Measurements from ENCODE around the gene SP3. TPM values are rescaled to one million over a fixed set of nuclear protein-coding genes. Genes with fewer than 3 reads are reported as not detected.

The SP3 gene
- total RNA-seq, 2 experiments from 2014 or later = 115 to 150 TPM

DNA sequence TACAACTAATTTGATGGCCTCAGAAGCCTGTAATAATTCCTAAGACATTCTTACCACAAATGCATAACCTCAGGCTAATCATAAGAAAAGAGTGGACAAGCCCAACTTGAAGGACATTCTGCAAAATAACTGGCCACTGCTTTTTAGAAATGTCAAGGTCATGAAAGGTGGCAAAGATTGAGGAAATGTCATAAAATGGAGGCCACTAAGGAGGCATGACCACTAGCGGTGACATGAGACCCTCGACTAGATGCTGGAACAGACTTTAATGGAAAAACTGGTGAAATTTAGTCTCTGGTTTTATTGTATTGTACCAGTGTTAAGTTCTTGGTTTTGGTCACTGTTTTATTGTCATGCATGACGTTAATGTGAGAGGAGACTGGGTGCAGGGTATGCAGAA, 78.6 kb downstream of the SP3 start:
- BruUV-seq (replicated peaks) = no TSS peak
- Histone ChIP-seq H3K79me2 (ENCODE audit: insufficient read depth, low read depth, low read length) (no peaks in the 10 kb centered on the region), H3K4me2 (ENCODE audit: low read length) (no peak overlapping the region), H3K9me3 (ENCODE audit: low read length) (peaks cover 32% of the 10 kb centered on the region), H3K9me2 (ENCODE audit: insufficient read depth, low read length) (no peaks in the 10 kb centered on the region), H2AFZ (ENCODE audit: low read length) (no peak overlapping the region), H3K36me3 (ENCODE audit: insufficient read depth, low read length) (no peaks in the 10 kb centered on the region; the same call in 1 of the 2 replicates), H3K27ac (ENCODE audit: low read depth, low read length, poor library complexity, severe bottlenecking) (no peak overlapping the region), H4K20me1 (ENCODE audit: insufficient read depth, low read length) (no peaks in the 10 kb centered on the region), H3K4me1 (ENCODE audit: insufficient read depth, low read length, poor library complexity, severe bottlenecking) (peaks cover 30% of the 10 kb centered on the region), H3K4me3 (ENCODE audit: low read depth, low read length, poor library complexity, severe bottlenecking) (no peak overlapping the region)
- no peak for DNase-seq (ENCODE audit: low spot score)
- POLR2A ChIA-PET = interaction anchor here (0.7 to 2.1 kb wide), 3 partner anchors 11 to 529 kb away, joined by 3 to 8 read pairs (median 4); no protein-coding TSS in a partner anchor
- CTCF ChIA-PET (ENCODE audit: unreplicated experiment) = no interaction called here
- intact Hi-C loops (cut with micrococcal nuclease; ENCODE audit: unreplicated experiment) = no loop called here
- TF ChIP-seq CTCF (conservative IDR thresholded peaks at IDR 0.05; ENCODE audit: low read length) = no peak
- TF ChIP-seq EZH2phosphoT487 (IDR thresholded peaks at IDR 0.05; ENCODE audit: borderline replicate concordance, low read depth, low read length) = no peak

DNA sequence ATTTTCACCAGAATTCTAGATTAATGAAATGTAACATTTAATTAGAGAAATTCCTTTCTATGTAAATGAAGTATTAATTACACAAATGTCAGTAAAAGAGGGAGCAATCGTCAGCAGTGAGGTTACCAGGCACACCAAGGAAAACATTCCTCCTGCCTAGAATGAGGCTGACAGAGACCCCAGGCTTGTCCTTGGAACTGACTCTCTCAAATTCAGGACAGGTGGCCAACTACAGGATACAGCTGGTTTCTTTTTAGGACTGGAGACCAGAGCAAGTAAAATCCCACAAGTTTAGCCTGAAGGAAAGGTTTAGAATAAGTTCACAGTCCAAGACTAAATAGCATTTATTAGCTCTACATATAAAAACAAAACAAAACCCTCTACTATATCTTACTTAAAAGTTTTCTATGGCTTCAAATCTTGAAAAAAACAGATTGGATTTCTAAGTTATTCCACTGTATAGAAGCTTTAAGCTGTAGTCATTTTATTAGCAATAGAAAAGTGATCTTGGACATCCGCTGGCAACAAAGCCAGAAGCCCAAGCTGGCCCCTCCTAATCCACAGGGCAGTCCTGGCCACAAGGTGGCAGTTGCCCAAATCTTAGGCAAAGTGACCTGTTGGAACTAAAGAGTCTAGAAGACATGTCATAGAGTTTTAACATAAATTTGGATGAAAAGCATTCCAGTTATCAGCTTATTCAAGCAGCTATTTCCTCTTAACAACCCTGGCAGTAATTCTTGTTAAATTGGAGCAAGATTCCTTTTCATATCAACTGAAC, 81.0 kb downstream of the SP3 start:
- POLR2A ChIA-PET = interaction anchor here (0.7 to 1.7 kb wide), 6 partner anchors 8 to 79 kb away, joined by 3 to 6 read pairs (median 4); no protein-coding TSS in a partner anchor

More for the DNA sequence above, 81.0 kb downstream of the SP3 start:
- H4K20me1 ChIP-seq (ENCODE audit: insufficient read depth, low read length) = no peaks in the 10 kb centered on the region
- CTCF ChIA-PET (ENCODE audit: unreplicated experiment) = interaction anchor here (1.4 kb wide), 1 partner anchor 11 kb away, joined by 4 read pairs; no protein-coding TSS in a partner anchor
- no peak overlapping the region for H3K4me3 ChIP-seq (ENCODE audit: low read depth, low read length, poor library complexity, severe bottlenecking)
- H3K36me3 ChIP-seq (ENCODE audit: insufficient read depth, low read length) = no peaks in the 10 kb centered on the region; the same call in 1 of the 2 replicates
- H2AFZ ChIP-seq (ENCODE audit: low read length) = peak overlapping the region; percentile 53; the same call in 1 of the 2 replicates
- DNase-seq (ENCODE audit: low spot score) = peak; percentile 41
- H3K4me1 ChIP-seq (ENCODE audit: insufficient read depth, low read length, poor library complexity, severe bottlenecking) = peaks cover 47% of the 10 kb centered on the region
- H3K9me3 ChIP-seq (ENCODE audit: low read length) = peaks cover 8% of the 10 kb centered on the region; the same call in 1 of the 2 replicates
- intact Hi-C loops (cut with micrococcal nuclease; ENCODE audit: unreplicated experiment) = no loop called here
- no peaks in the 10 kb centered on the region for H3K79me2 ChIP-seq (ENCODE audit: insufficient read depth, low read depth, low read length)
- no peaks in the 10 kb centered on the region for H3K9me2 ChIP-seq (ENCODE audit: insufficient read depth, low read length)
- TF ChIP-seq CTCF (conservative IDR thresholded peaks at IDR 0.05; ENCODE audit: low read length) = peak; percentile 77
- no peak for TF ChIP-seq EZH2phosphoT487 (IDR thresholded peaks at IDR 0.05; ENCODE audit: borderline replicate concordance, low read depth, low read length)
- no TSS peak for BruUV-seq (replicated peaks)
- H3K27ac ChIP-seq (ENCODE audit: low read depth, low read length, poor library complexity, severe bottlenecking) = no peak overlapping the region
- no peak overlapping the region for H3K4me2 ChIP-seq (ENCODE audit: low read length)
